A673 (cell line): ENCODE data around the gene C5. TPM values are rescaled to one million over a fixed set of nuclear protein-coding genes. Genes with fewer than 3 reads are reported as not detected.

Experiments used
- BruUV-seq: library from RNA; stranded (reverse); fragments of 400-500 nt; replicated peaks from 2 replicates; lab custom pipeline; 2021; lab: Mats Ljungman, UMichigan
- CTCF ChIA-PET: fragments of 300-600 bp; sonication (Branson Sonifier 250); formaldehyde crosslinking; loops from one replicate; lab custom pipeline; 2022; ENCODE audit warnings: antibody characterized with exemption; lab: Charles Lee
- POLR2A ChIA-PET: fragments of 300-600 bp; sonication (Branson Sonifier 250); formaldehyde crosslinking; loops from one replicate; lab custom pipeline; 2022; ENCODE audit warnings: antibody characterized with exemption; ENCODE audit not compliant: low non-redundant PET; lab: Charles Lee
- DNase-seq: peaks from one replicate; pipeline ENCODE4 v3.0.0-alpha.2; 2015; ENCODE audit warnings: low spot score
- H3K27ac ChIP-seq: fragments of 200-600 bp; sonication (generic); 2 replicates; pipeline ENCODE4 v1.5.1; 2016; ENCODE audit warnings: mixed run types, low read depth, mild to moderate bottlenecking, mixed read lengths, antibody characterized with exemption, low read length; ENCODE audit not compliant: poor library complexity, severe bottlenecking
- H3K27me3 ChIP-seq: fragments of 200-600 bp; sonication (generic); replicated peaks from 2 replicates; pipeline ENCODE4 v1.6.1; 2017; ENCODE audit warnings: mixed run types, low read depth, mild to moderate bottlenecking, mixed read lengths, antibody characterized with exemption, low read length; ENCODE audit not compliant: insufficient read depth, poor library complexity
- H3K36me3 ChIP-seq: fragments of 200-600 bp; sonication (generic); 2 replicates; pipeline ENCODE4 v1.6.1; 2016; ENCODE audit warnings: mixed run types, mild to moderate bottlenecking, mixed read lengths, antibody characterized with exemption, low read length; ENCODE audit not compliant: insufficient read depth, poor library complexity, severe bottlenecking
- H3K4me1 ChIP-seq: fragments of 200-600 bp; sonication (generic); 2 replicates; pipeline ENCODE4 v1.6.1; 2017; ENCODE audit warnings: mixed run types, mild to moderate bottlenecking, mixed read lengths, antibody characterized with exemption, low read length; ENCODE audit not compliant: insufficient read depth, poor library complexity, severe bottlenecking
- H3K4me3 ChIP-seq: fragments of 200-600 bp; sonication (generic); 2 replicates; pipeline ENCODE4 v1.5.1; 2016; ENCODE audit warnings: low read depth, mixed run types, mild to moderate bottlenecking, mixed read lengths, low read length; ENCODE audit not compliant: poor library complexity, severe bottlenecking
- H3K9me3 ChIP-seq: fragments of 200-600 bp; sonication (generic); 2 replicates; pipeline ENCODE4 v1.6.1; 2016; ENCODE audit warnings: mixed run types, low read depth, mild to moderate bottlenecking, mixed read lengths, antibody characterized with exemption, low read length; ENCODE audit not compliant: poor library complexity, severe bottlenecking
- CTCF ChIP-seq: fragments of 300-800, 200-600 bp; sonication (generic); conservative IDR thresholded peaks from 2 replicates; pipeline ENCODE4 v1.5.1; 2017; ENCODE audit warnings: low read depth, mild to moderate bottlenecking, antibody characterized with exemption, low read length, moderate library complexity, mixed read lengths
- EZH2 ChIP-seq: fragments of 200-600 bp; sonication (generic); IDR thresholded peaks from 2 replicates; pipeline ENCODE4 v1.6.1; 2017; ENCODE audit warnings: borderline replicate concordance, low read depth, mild to moderate bottlenecking, mixed read lengths, antibody characterized with exemption, low read length; ENCODE audit not compliant: poor library complexity, severe bottlenecking
- intact Hi-C: fragments of 100-400 bp; cut with micrococcal nuclease; formaldehyde crosslinking; loops from one replicate; pipeline ENCODE4 v1.10.0; 2022; ENCODE audit not compliant: unreplicated experiment
- total RNA-seq: library from RNA; stranded (reverse); gene quantifications from 2 replicates; pipeline ENCODE4 v1.2.3, GENCODE V29; 2021

C5 gene
- total RNA-seq, 1 experiment from 2014 or later: 4.4 TPM

GRCh38 chr9:120946259-120946658 lies 103.8 kb downstream of the C5 start:
- DNase-seq: no peak
- Histone ChIP-seq H3K36me3 (no peaks in the 10 kb centered on the region), H3K27me3 (no peaks in the 10 kb centered on the region), H3K4me3 (no peak overlapping the region), H3K27ac (no peak overlapping the region), H3K4me1 (peaks cover 27% of the 10 kb centered on the region), H3K9me3 (no peaks in the 10 kb centered on the region)
- CTCF ChIA-PET: no interaction called here
- intact Hi-C loops: no loop called here
- POLR2A ChIA-PET: no interaction called here
- BruUV-seq: no TSS peak
- no peak for TF ChIP-seq CTCF
- TF ChIP-seq EZH2: no peak

DNA sequence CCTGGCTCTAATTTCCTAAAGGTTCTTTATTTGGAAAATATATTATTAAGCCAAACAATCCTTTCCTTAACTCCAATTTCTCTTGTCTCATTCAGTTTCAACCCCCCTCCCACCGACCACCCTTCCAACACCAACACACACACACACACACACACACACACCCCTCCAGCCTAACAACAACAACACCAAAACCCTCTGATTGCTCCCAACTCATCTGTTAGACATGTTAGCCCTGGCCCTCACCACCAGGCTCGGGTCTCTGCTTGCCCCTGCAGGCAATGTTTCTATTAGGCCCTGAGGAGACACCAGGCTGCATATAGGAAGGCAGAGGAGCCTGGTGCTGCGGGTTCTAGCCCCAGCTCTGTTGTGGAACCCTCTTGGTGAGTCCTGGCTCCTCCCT lies 105.1 kb downstream of the C5 start:
- TF ChIP-seq EZH2: no peak
- TF ChIP-seq CTCF: no peak
- CTCF ChIA-PET: no interaction called here

DNA sequence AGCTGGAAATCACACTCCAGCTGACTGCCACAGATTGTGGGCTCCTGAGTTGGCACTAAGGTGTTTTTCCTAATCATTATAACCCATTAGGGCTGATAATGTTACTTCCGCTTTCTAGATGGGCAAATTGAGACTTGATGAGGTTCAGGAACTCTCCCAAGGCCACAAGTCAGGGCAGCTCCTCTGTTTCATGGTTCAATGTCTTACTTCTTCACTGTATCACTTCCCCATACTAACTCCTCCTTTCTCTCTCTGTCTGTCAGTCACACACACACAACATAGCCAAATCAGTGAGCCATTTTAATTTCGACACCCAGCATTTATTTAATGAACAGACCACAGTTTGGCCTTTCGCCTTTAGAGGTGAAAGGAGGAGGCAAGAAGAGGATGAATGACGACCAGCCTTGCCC lies 105.6 kb downstream of the C5 start:
- POLR2A ChIA-PET: no interaction called here
- Histone ChIP-seq H3K36me3 (no peaks in the 10 kb centered on the region), H3K4me1 (peaks cover 16% of the 10 kb centered on the region), H3K9me3 (no peaks in the 10 kb centered on the region), H3K27ac (no peak overlapping the region), H3K27me3 (no peaks in the 10 kb centered on the region), H3K4me3 (no peak overlapping the region)
- intact Hi-C loops: no loop called here
- CTCF ChIA-PET: no interaction called here
- BruUV-seq: no TSS peak
- TF ChIP-seq CTCF (no peak), EZH2 (no peak)
- no peak for DNase-seq

More for the DNA sequence above, 105.1 kb downstream of the C5 start:
- Histone ChIP-seq H3K9me3 (no peaks in the 10 kb centered on the region), H3K4me1 (peaks cover 18% of the 10 kb centered on the region), H3K4me3 (no peak overlapping the region), H3K27ac (no peak overlapping the region), H3K27me3 (no peaks in the 10 kb centered on the region), H3K36me3 (no peaks in the 10 kb centered on the region)
- intact Hi-C loops: no loop called here
- DNase-seq: no peak
- POLR2A ChIA-PET: no interaction called here
- no TSS peak for BruUV-seq
